GM21423 (cell line): ENCODE data around the gene PAM.
"Not testable (repeated sequence)": the region's sequence is repeated elsewhere in the genome, so short reads cannot be mapped to it uniquely, and the experiment has no call there.

ENCODE experiments used
- ATAC-seq: cut with Tn5 transposase; IDR thresholded peaks from one replicate; pipeline ENCODE4 v1.9.1; 2021; ENCODE audit warnings: mild to moderate bottlenecking, moderate library complexity; ENCODE audit not compliant: unreplicated experiment

PAM gene

DNA sequence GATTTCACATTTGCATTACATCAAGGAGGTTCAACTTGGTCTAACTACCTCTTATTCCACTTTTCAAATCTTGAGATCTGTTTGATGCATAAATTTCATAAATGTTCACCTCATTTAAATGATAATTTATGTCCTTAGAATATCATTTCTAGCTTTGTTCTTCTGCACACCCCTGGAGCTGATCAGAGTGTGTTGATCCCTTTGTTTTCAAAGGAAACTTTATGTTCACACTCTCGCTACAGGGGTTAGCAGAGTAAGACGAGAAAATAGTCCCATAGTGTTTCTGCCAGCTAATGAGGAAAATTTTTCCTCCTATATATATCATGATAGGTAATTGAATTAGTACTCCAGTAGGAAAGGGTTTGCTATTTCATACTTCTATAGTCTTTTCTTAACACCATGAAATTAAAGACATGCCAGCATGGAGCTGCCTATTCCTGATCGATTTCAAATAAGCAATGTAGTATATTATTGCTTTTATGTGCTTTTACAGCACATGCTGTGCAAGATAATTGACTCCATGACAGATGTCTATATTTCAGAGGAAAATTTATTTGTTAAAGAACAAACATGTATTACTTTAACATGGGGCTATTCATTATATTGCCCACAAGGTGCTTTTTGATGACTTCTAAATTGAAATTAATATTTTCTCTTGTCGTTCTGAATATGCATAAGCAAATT lies 4.8 kb upstream of the PAM start:
- no peak for ATAC-seq

GRCh38 chr5:102751903-102752376 lies 3.2 kb upstream of the PAM start:
- ATAC-seq, result not testable (repeated sequence)

DNA sequence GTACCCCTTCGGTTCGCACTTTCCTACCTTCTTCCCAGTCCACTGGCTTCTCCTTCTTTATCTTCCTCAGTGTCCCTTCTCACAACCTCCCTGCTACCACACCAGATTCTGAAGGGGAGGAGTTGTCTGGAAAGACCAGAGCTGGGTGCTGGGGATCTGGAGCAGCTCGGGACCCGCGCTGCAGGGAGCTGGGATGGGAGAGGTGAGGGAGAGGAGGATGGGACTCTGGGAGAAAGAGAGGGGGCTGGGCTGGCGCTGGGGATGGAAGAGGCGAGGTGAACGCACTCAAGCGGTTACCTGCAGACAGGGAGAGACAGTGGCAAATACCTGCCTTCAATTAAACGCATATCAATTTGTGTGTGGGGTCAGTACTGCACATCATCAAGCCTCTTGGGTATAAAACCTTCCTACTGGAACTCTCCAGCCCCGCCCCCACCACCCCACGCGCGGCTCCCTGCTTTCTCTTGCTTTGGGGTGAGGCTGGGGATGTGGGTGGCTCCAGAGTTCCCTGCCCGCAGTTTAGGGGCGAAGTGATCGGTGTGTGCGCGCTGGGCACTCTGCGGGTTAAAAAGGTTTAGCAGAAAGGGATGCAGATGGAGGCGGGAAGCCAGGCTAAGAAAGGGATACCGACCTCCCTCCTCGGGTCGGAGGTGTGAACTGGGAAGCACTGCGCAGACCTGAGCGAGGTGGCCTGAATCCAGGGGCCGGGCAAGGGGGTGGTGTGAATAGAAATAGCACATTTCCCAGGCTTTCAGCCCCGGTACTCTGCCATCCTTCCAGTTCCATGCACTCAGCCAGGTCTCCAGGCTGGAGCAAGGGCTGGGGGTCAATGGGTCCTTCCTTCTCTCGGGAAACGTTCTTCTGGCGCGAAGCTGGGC lies 977 bp upstream of the PAM start:
- peak; percentile 0 for ATAC-seq

DNA sequence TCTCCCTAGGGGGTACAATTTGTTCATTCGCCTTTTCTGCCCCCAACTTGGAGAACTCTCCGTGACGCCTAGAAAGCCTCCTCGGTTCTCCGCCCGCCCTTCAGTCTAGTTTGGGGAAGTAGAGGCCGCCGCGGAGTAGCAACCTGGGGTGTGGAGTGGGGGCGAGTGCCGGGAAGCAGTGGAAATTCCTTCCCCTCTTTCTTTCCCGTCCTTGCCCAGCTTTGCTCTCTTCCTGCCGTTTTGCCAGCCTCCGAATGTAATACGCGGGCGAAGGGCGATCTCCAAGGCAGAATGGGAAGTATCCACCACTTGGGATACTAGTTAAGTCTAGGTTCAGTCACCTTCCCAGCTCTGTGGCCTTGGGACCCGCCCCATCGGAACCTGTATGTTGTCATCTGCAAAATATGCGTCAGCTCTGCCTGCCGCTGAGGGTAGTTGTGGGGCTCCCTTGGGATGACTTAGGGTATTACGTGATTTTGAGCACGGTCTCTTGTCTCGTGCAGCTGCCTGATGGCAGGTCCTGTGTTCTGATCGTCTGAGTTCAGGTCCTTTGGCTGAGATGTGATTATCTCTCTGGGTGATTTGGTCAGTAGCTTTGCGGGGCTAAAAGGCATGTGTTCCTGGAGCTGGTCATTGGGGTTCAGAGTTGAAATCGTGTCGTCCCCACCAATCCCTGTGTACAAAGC lies 724 bp downstream of the PAM start:
- ATAC-seq, result peak; percentile 72

DNA sequence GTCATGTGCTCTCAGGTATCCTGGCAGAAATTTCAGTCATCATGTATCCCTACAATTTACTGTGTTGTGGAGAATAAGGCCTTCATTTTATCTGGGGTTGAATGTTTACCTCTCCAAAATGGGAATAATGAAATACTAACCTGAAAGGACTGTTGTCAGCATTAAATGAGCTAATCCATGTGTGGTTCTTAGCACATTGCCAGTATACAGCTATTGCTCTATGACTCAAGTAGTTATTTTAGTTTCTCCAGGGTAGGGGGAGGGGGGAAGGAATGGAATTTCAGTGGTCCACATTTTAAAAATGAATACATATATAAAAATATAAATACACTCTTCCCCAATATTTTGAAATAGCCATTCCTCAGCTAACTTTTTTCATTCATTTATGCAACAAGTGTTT lies 3.5 kb downstream of the PAM start:
- ATAC-seq, result no peak

- no peak for ATAC-seq
These were observed 4.2 kb downstream of the PAM start for GRCh38 chr5:102759289-102759688.

GRCh38 chr5:102759700-102760099 lies 4.6 kb downstream of the PAM start:
- ATAC-seq, result no peak

GRCh38 chr5:102760815-102761214 lies 5.7 kb downstream of the PAM start:
- no peak for ATAC-seq

DNA sequence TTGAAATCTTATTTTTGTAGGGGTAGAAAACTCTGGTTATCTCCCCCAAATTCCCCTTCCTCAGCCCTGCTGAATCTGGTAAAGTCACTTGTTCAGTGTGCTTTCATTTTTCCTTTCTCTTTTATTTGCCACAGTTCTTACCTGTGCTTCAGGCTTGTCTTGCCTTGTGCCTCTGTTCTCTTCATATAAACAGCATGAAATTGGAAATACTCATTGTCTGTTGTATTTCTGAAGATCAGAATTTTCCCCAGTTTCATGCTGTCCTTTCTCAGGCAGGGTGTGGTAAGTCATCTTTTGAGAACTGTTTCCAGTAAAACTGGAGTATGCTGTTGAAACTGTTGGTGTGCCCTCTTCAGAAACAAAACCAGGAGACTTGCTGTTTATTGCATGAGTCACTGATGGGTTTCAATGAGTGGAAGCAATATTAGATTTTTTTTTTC lies 7.0 kb downstream of the PAM start:
- peak; percentile 68 for ATAC-seq

GRCh38 chr5:102762562-102763227 lies 7.6 kb downstream of the PAM start:
- no peak for ATAC-seq

DNA sequence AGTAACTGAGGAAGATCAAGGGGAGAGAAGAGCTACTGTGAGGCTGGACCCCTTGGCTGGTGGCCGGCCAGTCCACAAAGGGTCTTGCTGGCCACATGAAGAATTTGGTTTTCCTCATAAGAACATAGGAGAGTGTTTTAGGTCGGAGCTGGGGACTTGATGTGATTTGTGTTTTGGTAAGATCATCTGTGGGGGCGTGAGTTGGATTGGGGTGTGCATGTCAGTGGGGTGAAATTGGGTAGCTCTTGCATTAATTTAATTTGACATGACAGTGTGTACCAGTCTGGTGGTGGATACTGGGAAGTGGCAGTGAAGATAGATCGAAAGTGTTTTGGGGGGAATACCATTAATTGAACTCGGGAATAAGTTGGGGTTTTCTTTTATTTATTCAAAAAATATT lies 8.6 kb downstream of the PAM start:
- ATAC-seq, result no peak

DNA sequence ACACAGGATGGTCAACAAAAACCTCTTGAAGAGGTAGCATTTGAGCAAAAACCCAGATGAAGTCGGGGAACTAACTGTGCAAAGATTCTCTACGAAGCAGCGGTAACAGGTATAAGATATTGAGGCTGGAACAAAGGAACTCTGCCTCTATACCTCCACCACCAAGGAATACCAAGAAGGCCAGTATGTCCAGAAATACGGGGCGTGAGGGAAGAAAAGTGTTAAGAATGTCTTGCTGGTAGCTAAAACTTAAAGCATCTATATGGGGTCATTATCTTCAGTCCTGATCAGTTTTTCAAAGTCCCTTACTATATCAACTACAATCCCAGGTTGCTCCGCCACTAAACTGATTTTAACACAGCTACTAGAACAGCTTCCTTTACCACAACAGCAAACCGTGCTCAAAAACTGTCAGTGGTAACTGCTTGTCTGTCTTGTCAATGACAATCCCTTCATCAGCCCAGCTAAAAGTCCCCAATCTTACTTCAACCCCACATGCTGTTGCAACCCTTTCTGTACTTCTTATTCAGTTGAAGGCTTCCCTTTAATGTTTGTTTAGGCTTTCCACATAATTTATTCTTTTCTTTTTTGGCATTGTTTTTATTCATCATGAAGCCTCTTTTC lies 9.4 kb downstream of the PAM start:
- no peak for ATAC-seq

- ATAC-seq, result no peak
These were observed 10.2 kb downstream of the PAM start for GRCh38 chr5:102765350-102765749.

- no peak for ATAC-seq
These were observed 11.4 kb downstream of the PAM start for GRCh38 chr5:102766295-102767090.

GRCh38 chr5:102767862-102768261 lies 12.8 kb downstream of the PAM start:
- ATAC-seq, result no peak

DNA sequence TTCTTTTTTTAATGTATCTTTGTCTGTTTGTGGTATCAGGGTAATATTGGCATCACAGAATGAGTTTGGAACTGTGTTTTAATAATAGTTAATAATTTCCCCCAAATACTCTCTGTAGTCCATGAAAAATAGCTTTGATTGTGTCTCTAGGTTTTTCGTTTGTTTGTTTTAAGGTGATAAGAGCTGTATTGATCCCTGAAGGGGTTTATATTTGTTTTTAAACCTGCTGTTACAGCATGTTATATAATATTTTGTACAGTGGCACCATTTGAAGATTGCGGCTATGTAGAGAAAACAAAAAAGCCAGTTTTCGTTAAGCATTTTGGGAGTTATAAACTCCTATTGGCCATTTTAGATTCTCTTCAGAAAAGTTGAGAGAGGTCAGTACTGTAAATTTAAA lies 15.7 kb downstream of the PAM start:
- no peak for ATAC-seq

GRCh38 chr5:102771435-102771834 lies 16.3 kb downstream of the PAM start:
- ATAC-seq, result no peak

DNA sequence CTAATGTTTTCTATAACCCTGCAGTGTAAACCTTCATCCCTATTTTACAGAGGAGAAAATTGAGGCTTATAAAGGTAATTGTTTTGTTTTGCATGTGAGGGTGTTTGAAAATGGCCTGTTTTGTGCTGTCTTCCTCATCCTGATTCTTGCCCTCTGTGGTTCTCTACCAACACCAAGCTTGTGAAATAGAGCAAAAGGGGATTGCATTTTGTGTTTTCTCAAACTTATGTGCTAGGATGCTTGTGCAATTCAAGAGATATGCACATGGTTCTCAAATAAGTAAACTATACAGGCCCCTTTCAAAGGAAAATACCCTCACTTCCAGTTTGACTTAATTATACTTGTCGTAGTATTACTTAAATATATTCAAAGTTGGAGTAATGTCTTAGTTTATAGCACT lies 17.2 kb downstream of the PAM start:
- no peak for ATAC-seq

DNA sequence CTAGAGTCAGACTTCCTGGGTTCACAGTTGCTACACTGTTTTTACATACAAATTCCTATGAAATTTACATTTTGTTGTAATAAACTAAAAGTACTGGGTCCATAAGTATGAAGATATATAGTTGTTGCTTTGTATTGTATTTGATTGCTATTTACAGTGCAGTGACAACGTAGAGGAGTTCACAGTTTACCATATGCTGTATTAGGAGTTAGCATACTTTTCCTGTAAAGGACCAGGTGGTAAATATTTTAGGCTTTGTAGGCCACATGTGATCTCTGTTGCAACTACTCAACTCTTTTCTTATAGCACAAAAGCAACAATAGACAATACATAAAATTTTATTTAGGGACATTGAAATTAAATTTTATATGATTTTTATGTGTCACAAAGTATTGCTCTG lies 18.0 kb downstream of the PAM start:
- ATAC-seq, result no peak

- not testable (repeated sequence) for ATAC-seq
These were observed 20.7 kb downstream of the PAM start for GRCh38 chr5:102775756-102776155.
